Activated naive CD4-positive, alpha-beta T cell treated with anti-CD3 and anti-CD28 coated beads, Interleukin-2, amount 50 U/mL, for 72 hours (primary cell): ENCODE data around the gene VEPH1. TPM values are rescaled to one million over a fixed set of nuclear protein-coding genes. Genes with fewer than 3 reads are reported as not detected.

Experiments
- ATAC-seq, 2 donors: fragments of 150-1000 bp; cut with Tn5 transposase; 2 replicates each; pipeline ENCODE4 v1.10.0; 2021; ENCODE audit warnings: mild to moderate bottlenecking in 2 of 2, moderate library complexity in 2 of 2
- DNase-seq, 2 donors: peaks; one replicate each; pipeline ENCODE4 v3.0.0; 2021 to 2022; ENCODE audit warnings: low spot score in 2 of 2
- H3K27ac Mint-ChIP-seq, 2 donors: one replicate each; pipeline ENCODE4 v1.8.0; 2022; ENCODE audit warnings: mild to moderate bottlenecking in 2 of 2, mixed read lengths in 2 of 2
- H3K36me3 Mint-ChIP-seq, 2 donors: one replicate each; pipeline ENCODE4 v1.8.0; 2022; ENCODE audit warnings: mixed read lengths in 2 of 2
- H3K9me3 Mint-ChIP-seq, 2 donors: one replicate each; pipeline ENCODE4 v1.8.0; 2022; ENCODE audit warnings: mixed read lengths in 2 of 2
- total RNA-seq, 2 donors: library from RNA; stranded (reverse); gene quantifications; one replicate each; pipeline ENCODE4 v1.2.3, GENCODE V29; 2022

VEPH1 gene
- total RNA-seq, 2 donors from 2014 or later, result not detected

- Mint-ChIP-seq H3K36me3 (no peaks in the 10 kb centered on the region), H3K27ac (no peak overlapping the region), H3K9me3 (no peaks in the 10 kb centered on the region)
- ATAC-seq (no peak), DNase-seq (no peak)
Observed at GRCh38 chr3:157529751-157530150, 26.5 kb upstream of the VEPH1 start.

GRCh38 chr3:157529085-157529484, 25.9 kb upstream of the VEPH1 start:
- ATAC-seq (no peak), DNase-seq (no peak)
- no peaks in the 10 kb centered on the region for H3K36me3 Mint-ChIP-seq
- no peaks in the 10 kb centered on the region for H3K9me3 Mint-ChIP-seq
- no peak overlapping the region for H3K27ac Mint-ChIP-seq

DNA sequence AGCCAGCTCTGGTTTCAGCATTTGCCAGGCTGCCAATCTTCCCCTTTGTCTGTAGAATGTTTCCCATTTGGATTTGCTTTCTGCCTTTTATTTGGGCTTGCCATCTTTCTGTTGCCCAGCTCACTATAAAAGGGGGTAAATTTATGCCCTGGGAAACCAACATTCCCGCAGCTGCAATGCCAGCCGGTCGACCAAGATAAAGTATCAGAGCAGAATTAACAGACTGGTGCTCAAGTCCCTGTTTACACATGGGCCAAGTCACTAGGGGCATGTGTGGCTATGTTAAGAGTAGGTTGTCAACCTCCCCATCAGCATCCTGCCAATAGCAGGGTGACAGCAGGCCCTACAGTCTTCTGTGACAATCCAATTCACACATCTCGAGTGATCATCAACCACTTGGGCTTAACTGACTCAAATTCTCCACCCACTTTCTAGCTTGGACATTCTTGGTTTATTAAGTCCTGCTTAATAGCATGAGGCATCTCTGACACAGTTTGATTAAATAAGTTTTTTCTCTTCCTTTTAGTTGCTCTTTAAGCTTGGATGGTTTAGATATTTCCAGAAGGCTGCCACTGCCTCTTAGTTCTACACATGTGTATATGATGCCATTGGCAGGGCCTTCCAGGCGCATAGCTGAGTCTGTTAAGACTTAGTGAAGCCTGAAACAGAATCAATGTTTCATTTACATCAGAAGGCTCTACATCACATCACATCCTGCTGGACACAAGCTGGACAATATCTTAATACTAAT, 24.1 kb upstream of the VEPH1 start:
- no peak overlapping the region for H3K27ac Mint-ChIP-seq
- H3K9me3 Mint-ChIP-seq, result no peaks in the 10 kb centered on the region
- no peaks in the 10 kb centered on the region for H3K36me3 Mint-ChIP-seq
- DNase-seq (no peak), ATAC-seq (no peak)

GRCh38 chr3:157526036-157526435, 22.8 kb upstream of the VEPH1 start:
- DNase-seq (no peak), ATAC-seq (no peak)
- Mint-ChIP-seq H3K27ac (no peak overlapping the region), H3K36me3 (no peaks in the 10 kb centered on the region), H3K9me3 (no peaks in the 10 kb centered on the region)

DNA sequence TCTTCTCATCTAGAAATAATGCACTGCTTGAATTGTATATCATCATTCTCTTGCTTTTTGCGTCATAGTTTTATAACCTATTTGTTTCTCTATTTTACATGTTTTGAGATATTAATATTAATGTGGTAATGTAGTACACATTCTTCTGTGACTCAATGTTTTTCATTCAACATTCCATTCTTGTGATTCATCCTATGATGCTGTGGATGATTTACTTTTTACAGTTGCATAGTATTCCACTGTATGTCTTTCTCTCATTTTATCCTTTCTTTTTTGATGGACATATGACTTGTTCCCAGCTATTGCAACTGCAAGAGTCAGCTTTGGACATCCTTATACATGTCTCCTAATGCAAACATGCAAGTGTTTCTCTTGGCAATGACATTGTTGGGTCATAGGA, 20.6 kb upstream of the VEPH1 start:
- H3K27ac Mint-ChIP-seq, result no peak overlapping the region
- H3K36me3 Mint-ChIP-seq, result no peaks in the 10 kb centered on the region
- no peak for DNase-seq
- no peaks in the 10 kb centered on the region for H3K9me3 Mint-ChIP-seq
- ATAC-seq, result no peak

GRCh38 chr3:157522648-157523047, 19.4 kb upstream of the VEPH1 start:
- ATAC-seq (no peak), DNase-seq (no peak)
- no peak overlapping the region for H3K27ac Mint-ChIP-seq
- no peaks in the 10 kb centered on the region for H3K9me3 Mint-ChIP-seq
- H3K36me3 Mint-ChIP-seq, result no peaks in the 10 kb centered on the region

DNA sequence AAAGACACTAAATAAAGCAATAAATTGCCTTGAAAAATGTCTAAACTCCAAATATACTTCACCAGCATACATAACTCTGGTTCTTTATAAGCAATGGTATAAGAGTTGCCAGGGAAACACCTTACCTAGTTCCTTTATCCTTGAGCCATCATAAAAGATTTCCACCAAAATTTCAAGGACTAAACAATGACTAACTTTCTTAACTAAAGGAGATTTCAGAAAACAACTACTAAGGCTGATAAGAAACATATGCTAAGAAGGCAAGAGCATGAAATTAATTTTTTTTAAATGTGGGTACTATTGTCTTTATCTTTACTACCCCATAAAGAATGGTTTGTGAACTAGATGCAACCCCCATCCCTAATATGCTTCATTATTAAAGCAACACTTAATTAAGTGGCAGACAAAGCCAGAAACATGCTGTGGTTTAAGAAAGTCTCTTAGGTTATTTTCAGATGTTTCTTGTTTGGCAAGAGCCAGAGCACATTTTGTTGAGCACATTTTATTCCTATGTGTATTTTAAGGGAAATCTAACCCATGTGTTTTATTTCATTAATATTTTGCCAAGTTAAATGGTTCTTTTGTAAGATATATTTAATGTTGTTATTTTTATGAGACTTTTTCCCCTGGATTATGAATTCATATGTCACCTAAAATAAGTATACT, 17.4 kb upstream of the VEPH1 start:
- no peak for ATAC-seq
- Mint-ChIP-seq H3K27ac (no peak overlapping the region), H3K9me3 (no peaks in the 10 kb centered on the region), H3K36me3 (no peaks in the 10 kb centered on the region)
- no peak for DNase-seq

DNA sequence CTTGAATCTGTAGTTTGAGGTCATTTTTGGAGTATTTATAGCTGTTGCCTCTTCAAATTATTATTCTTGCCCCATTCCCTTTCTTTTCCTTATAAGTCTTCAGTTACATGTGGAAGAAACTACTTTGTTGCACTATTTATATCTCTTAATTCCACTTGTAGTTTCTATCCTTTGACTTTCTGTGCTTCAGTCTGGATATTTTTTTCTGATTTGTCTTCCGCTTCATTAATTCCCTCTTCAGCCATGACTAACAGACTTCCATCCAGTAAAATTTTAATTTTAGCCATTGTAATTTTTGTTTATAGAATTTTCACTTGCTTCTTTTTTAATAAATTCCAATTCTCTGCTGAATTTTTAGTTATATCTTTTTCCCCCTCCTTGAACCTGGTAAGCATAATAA, 15.7 kb upstream of the VEPH1 start:
- Mint-ChIP-seq H3K36me3 (no peaks in the 10 kb centered on the region), H3K9me3 (no peaks in the 10 kb centered on the region)
- no peak for ATAC-seq

DNA sequence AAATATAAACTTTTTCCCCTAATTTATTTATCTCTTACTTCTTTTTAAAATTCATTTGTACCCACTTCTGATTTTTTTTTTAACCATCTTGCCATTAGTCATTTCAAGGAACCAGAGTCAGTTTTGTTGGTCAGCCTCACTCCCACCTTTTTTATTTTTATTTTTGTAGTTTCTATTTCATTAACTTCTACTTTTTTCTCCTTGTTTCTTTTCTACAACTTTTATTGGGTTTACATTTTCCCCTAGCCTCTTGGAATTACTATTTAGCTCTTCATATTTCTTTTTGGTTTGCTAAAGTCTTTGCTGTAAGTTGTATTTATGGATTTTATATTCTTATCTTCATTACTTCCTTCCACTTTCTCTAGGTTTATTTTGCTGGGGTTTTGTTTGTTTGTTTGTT, 13.7 kb upstream of the VEPH1 start:
- Mint-ChIP-seq H3K27ac (no peak overlapping the region), H3K36me3 (no peaks in the 10 kb centered on the region), H3K9me3 (no peaks in the 10 kb centered on the region)
- ATAC-seq, result no peak
- no peak for DNase-seq

More for the DNA sequence above, 15.7 kb upstream of the VEPH1 start:
- no peak for DNase-seq
- no peak overlapping the region for H3K27ac Mint-ChIP-seq

DNA sequence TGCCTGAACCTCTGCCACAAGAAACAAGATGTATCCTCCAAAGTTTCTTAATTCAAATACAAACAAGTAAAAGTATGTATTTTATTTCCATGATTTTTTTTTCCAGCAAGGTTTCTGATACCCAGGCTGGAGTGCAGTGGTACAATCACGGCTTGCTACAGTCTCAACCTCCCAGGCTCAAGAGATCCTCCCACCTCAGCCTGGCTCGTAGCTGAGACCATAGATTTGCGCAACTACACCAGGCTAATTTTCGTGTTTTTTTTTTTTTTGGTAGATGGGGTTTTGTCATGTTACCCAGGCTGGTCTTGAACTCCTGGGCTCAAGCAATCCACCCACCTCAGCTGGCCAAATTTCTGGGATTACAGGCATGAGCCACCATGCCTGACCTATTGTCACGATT, 12.2 kb upstream of the VEPH1 start:
- Mint-ChIP-seq H3K9me3 (no peaks in the 10 kb centered on the region), H3K27ac (no peak overlapping the region), H3K36me3 (no peaks in the 10 kb centered on the region)
- ATAC-seq, result no peak
- no peak for DNase-seq

DNA sequence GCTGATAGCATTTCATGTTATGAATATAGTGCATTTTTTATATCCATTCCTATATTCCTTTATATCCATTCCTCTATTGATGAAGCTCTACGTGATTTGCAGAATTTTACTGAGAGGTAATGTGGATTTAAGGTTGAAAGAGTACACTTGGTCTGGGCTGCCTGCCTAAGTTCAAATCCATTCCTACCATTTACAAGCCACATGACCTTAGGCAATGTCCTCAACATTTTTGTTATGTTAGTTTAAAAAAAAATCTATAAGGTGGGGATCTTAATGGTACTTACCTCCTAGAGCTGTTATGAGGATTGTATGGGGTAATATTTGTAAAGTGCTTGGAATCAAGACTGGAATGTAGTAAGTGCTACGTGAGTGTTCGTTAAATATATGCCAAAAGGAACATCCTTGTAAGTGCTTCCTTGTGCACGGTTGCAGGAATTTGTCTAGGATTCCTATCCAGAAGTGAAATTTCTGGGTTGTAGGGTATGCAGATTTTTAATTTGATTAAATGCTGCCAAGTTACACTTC, 11.2 kb upstream of the VEPH1 start:
- H3K36me3 Mint-ChIP-seq, result no peaks in the 10 kb centered on the region
- DNase-seq (no peak), ATAC-seq (no peak)
- no peaks in the 10 kb centered on the region for H3K9me3 Mint-ChIP-seq
- no peak overlapping the region for H3K27ac Mint-ChIP-seq

DNA sequence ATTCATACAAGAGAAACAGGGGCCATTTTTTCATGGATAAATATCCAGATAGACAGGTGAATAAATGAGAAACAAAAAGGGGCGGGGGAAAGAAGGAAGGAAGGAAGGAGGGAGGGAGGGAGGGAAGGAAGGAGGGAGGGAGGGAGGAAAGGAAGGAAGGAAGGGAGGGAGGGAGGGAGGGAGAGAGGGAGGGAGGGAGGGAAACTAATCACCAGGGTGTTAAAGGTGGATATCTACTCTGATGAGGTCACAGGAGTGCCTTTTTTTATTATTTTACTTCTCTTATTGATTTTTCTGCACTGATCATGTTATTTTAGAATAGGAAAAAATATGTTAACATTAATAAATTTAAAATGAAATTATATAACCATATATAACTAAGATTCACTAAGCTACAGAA, 10.4 kb upstream of the VEPH1 start:
- no peaks in the 10 kb centered on the region for H3K36me3 Mint-ChIP-seq
- ATAC-seq, result no peak
- H3K9me3 Mint-ChIP-seq, result peaks cover 0 to under 1% of the 10 kb centered on the region in 2 donors
- no peak for DNase-seq
- no peak overlapping the region for H3K27ac Mint-ChIP-seq

DNA sequence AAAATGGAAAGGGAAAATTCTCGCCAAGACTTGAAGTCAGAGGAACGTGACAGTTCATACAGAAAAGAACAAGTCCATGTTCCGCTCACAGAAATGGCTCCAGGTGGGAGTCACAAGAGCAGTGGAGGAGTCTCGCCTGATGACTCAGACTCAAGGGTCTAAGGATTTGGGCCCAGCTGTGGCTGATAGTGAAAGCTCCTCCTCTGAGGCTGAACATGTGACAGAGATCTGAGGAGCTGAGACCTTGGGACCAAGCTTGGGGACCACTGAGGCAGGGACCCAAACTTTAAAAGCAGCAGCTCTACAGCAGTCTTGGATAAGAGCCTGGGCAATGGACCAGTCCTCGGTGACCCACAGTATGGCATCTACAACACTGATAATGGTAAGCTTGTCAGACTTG, 9.3 kb upstream of the VEPH1 start:
- no peaks in the 10 kb centered on the region for H3K36me3 Mint-ChIP-seq
- no peak overlapping the region for H3K27ac Mint-ChIP-seq
- peaks cover 0 to 3% of the 10 kb centered on the region in 2 donors for H3K9me3 Mint-ChIP-seq
- no peak for ATAC-seq
- DNase-seq, result no peak

DNA sequence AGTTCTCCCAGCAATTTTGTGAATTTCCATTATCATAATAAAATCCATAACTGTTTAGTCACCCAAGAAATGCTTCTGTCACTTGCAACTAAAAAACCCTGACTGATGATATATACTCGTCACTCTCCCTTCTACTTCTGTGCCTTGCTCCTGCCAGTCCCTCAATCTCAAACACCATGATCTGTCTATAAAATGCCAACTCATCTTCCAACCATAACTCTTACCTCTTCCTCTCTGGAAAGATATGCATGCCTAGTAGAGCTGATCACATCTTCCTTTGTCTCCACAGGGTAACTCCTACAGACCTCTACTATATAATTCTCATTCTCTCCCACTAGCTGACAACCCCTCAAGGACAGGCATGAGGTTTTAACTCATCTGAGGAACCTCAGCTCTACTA, 5.2 kb upstream of the VEPH1 start:
- Mint-ChIP-seq H3K9me3 (peaks cover 0 to 3% of the 10 kb centered on the region in 2 donors), H3K27ac (no peak overlapping the region), H3K36me3 (no peaks in the 10 kb centered on the region)
- ATAC-seq (no peak), DNase-seq (no peak)

GRCh38 chr3:157501863-157502262, 1.4 kb downstream of the VEPH1 start:
- DNase-seq, result no peak
- no peaks in the 10 kb centered on the region for H3K36me3 Mint-ChIP-seq
- no peaks in the 10 kb centered on the region for H3K9me3 Mint-ChIP-seq
- no peak for ATAC-seq
- H3K27ac Mint-ChIP-seq, result no peak overlapping the region

GRCh38 chr3:157500232-157500631, 3.0 kb downstream of the VEPH1 start:
- Mint-ChIP-seq H3K9me3 (no peaks in the 10 kb centered on the region), H3K27ac (no peak overlapping the region), H3K36me3 (no peaks in the 10 kb centered on the region)
- DNase-seq (no peak), ATAC-seq (no peak)

GRCh38 chr3:157499342-157499963, 3.8 kb downstream of the VEPH1 start:
- ATAC-seq (peak in 1 of 2 donors; percentile 48), DNase-seq (no peak)
- no peak overlapping the region for H3K27ac Mint-ChIP-seq
- no peaks in the 10 kb centered on the region for H3K9me3 Mint-ChIP-seq
- no peaks in the 10 kb centered on the region for H3K36me3 Mint-ChIP-seq
